Caco-2 (cell line): ENCODE data around the gene CHKA. TPM values are rescaled to one million over a fixed set of nuclear protein-coding genes. Genes with fewer than 3 reads are reported as not detected.

Experiments
- BruUV-seq: library from RNA; stranded (reverse); fragments of 400-500 nt; replicated peaks from 2 replicates; lab custom pipeline; 2021; lab: Mats Ljungman, UMichigan
- CTCF ChIA-PET: fragments of 300-600 bp; sonication (Branson Sonifier 250); formaldehyde crosslinking; loops from one replicate; lab custom pipeline; 2022; ENCODE audit warnings: antibody characterized with exemption; lab: Charles Lee
- POLR2A ChIA-PET: fragments of 300-600 bp; sonication (Branson Sonifier 250); formaldehyde crosslinking; loops from one replicate; lab custom pipeline; 2022; ENCODE audit warnings: antibody characterized with exemption; lab: Charles Lee
- DNase-seq, 2 experiments: peaks; one replicate each; pipeline versions ENCODE4 v3.0.0 to v3.0.0-alpha.2; 2020 to 2022
- H3K27me3 ChIP-seq: replicated peaks from 2 replicates; pipeline ENCODE4 v1.6.0; 2011; ENCODE audit warnings: low read length; ENCODE audit not compliant: control insufficient read depth, insufficient read depth
- H3K36me3 ChIP-seq: 2 replicates; pipeline ENCODE4 v1.5.1; 2011; ENCODE audit warnings: low read length; ENCODE audit not compliant: control insufficient read depth, insufficient read depth
- H3K4me1 ChIP-seq: fragments of 250-450 bp; sonication (Bioruptor Pico); 2 replicates; pipeline ENCODE4 v1.5.1; 2020; ENCODE audit warnings: mild to moderate bottlenecking
- H3K4me3 ChIP-seq: 2 replicates; pipeline ENCODE4 v1.5.1; 2011; ENCODE audit warnings: low read depth, mild to moderate bottlenecking, control low read depth, low read length
- H3K9me3 ChIP-seq: fragments of 250-450 bp; sonication (Bioruptor Pico); 2 replicates; pipeline ENCODE4 v1.5.1; 2020; ENCODE audit warnings: mild to moderate bottlenecking, moderate library complexity
- H3K27ac Mint-ChIP-seq: one replicate; pipeline ENCODE4 v1.8.0; 2022; ENCODE audit warnings: mixed read lengths; ENCODE audit not compliant: unreplicated experiment
- H3K27me3 Mint-ChIP-seq: one replicate; pipeline ENCODE4 v1.8.0; 2022; ENCODE audit warnings: mixed read lengths; ENCODE audit not compliant: insufficient read depth, unreplicated experiment
- H3K36me3 Mint-ChIP-seq: one replicate; pipeline ENCODE4 v1.8.0; 2022; ENCODE audit warnings: mild to moderate bottlenecking, mixed read lengths; ENCODE audit not compliant: insufficient read depth, unreplicated experiment
- H3K4me1 Mint-ChIP-seq: one replicate; pipeline ENCODE4 v1.8.0; 2022; ENCODE audit warnings: low read depth, mixed read lengths; ENCODE audit not compliant: unreplicated experiment
- H3K4me3 Mint-ChIP-seq: one replicate; pipeline ENCODE4 v1.8.0; 2022; ENCODE audit warnings: mild to moderate bottlenecking, moderate library complexity, mixed read lengths; ENCODE audit not compliant: unreplicated experiment
- H3K9me3 Mint-ChIP-seq: one replicate; pipeline ENCODE4 v1.8.0; 2022; ENCODE audit warnings: mixed read lengths; ENCODE audit not compliant: unreplicated experiment
- intact Hi-C: fragments of 100-400 bp; cut with micrococcal nuclease; formaldehyde crosslinking; loops from one replicate; pipeline ENCODE4 v1.10.0; 2022; ENCODE audit not compliant: unreplicated experiment
- total RNA-seq: library from RNA; stranded (reverse); gene quantifications from 2 replicates; pipeline ENCODE4 v1.2.3, GENCODE V29; 2022
- TF ChIP-seq, protein P1 (sequence below), 2 experiments: fragments of 200-600 bp in 1 of 2; IDR thresholded peaks; 1 replicate in 1 of 2; 2 replicates in 1 of 2; pipeline versions ENCODE4 v1.5.1 to v1.8.0; 2011 to 2022; ENCODE audit warnings: antibody characterized with exemption in 1 of 2, control low read depth in 1 of 2, inconsistent platforms in 1 of 2, low read depth in 1 of 2, low read length in 1 of 2, mild to moderate bottlenecking in 1 of 2, moderate library complexity in 1 of 2; ENCODE audit not compliant: insufficient read depth in 1 of 2, severe bottlenecking in 1 of 2, unreplicated experiment in 1 of 2

The CHKA gene
- total RNA-seq, 1 experiment from 2014 or later, result 169 TPM

- peak in 1 of 2 experiments; percentile 51 for DNase-seq
- peaks cover 6% of the 10 kb centered on the region for H3K36me3 Mint-ChIP-seq
- no peaks in the 10 kb centered on the region for H3K9me3 Mint-ChIP-seq
- CTCF ChIA-PET, result interaction anchor here (1.9 kb wide), 1 partner anchor 35 kb away, joined by 7 read pairs; the partner anchor contains the start of gene ALDH3B1
- BruUV-seq, result no TSS peak
- H3K4me3 Mint-ChIP-seq, result no peak overlapping the region
- Histone ChIP-seq H3K9me3 (no peaks in the 10 kb centered on the region), H3K4me3 (no peak overlapping the region), H3K27me3 (no peaks in the 10 kb centered on the region), H3K36me3 (no peaks in the 10 kb centered on the region), H3K4me1 (peaks cover 19% of the 10 kb centered on the region)
- H3K4me1 Mint-ChIP-seq, result peaks cover 8% of the 10 kb centered on the region
- H3K27ac Mint-ChIP-seq, result no peak overlapping the region
- intact Hi-C loops, result no loop called here
- TF ChIP-seq, protein P1, sequence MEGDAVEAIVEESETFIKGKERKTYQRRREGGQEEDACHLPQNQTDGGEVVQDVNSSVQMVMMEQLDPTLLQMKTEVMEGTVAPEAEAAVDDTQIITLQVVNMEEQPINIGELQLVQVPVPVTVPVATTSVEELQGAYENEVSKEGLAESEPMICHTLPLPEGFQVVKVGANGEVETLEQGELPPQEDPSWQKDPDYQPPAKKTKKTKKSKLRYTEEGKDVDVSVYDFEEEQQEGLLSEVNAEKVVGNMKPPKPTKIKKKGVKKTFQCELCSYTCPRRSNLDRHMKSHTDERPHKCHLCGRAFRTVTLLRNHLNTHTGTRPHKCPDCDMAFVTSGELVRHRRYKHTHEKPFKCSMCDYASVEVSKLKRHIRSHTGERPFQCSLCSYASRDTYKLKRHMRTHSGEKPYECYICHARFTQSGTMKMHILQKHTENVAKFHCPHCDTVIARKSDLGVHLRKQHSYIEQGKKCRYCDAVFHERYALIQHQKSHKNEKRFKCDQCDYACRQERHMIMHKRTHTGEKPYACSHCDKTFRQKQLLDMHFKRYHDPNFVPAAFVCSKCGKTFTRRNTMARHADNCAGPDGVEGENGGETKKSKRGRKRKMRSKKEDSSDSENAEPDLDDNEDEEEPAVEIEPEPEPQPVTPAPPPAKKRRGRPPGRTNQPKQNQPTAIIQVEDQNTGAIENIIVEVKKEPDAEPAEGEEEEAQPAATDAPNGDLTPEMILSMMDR (IDR thresholded peaks at IDR 0.05; ENCODE audit: insufficient read depth in 1 of 2, low read depth in 1 of 2, low read length in 1 of 2, severe bottlenecking in 1 of 2, unreplicated experiment in 1 of 2), result no peak
- POLR2A ChIA-PET, result no interaction called here
- no peaks in the 10 kb centered on the region for H3K27me3 Mint-ChIP-seq
Observed at GRCh38 chr11:68044145-68044813, 76.9 kb downstream of the CHKA start.

DNA sequence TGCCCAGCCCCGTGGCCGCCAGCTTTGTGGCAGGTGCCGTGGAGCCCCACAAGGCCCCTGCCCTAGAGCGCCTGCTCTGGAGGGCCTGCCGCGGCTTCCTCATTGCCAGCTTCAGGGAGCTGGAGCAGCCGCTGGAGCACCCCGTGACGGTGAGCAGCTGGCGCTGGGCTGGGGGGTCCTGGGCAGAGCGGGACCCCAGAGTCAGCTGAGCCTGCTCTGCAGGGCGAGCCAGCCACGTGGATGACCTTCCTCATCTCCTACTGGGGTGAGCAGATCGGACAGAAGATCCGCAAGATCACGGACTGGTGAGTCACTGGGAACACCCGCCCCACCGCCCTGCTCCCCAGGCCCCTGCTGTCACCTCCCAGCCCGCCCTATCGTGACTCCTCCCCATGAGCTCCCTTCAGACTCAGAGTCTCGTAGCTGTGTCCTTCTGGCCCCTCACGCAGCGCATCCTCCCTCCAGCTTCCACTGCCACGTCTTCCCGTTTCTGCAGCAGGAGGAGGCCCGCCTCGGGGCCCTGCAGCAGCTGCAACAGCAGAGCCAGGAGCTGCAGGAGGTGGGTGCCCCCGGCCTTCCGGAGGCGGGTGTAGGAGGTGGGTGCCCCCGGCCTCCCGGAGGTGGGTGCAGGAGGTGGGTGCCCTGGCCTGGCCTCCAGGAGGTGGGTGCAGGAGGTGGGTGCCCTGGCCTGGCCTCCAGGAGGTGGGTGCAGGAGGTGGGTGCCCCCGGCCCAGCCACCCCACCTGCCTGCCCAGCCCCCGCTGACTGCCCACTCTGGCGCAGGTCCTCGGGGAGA is 77.6 kb downstream of the CHKA start:
- no peaks in the 10 kb centered on the region for H3K9me3 Mint-ChIP-seq
- ChIA-PET POLR2A (no interaction called here), CTCF (interaction anchor here (1.9 kb wide), 1 partner anchor 34 kb away, joined by 7 read pairs; the partner anchor contains the start of gene ALDH3B1)
- no TSS peak for BruUV-seq
- Histone ChIP-seq H3K9me3 (no peaks in the 10 kb centered on the region), H3K4me1 (peaks cover 26% of the 10 kb centered on the region), H3K4me3 (no peak overlapping the region), H3K36me3 (no peaks in the 10 kb centered on the region), H3K27me3 (no peaks in the 10 kb centered on the region)
- TF ChIP-seq, protein P1 (IDR thresholded peaks at IDR 0.05; ENCODE audit: insufficient read depth in 1 of 2, low read depth in 1 of 2, low read length in 1 of 2, severe bottlenecking in 1 of 2, unreplicated experiment in 1 of 2), result no peak
- H3K27ac Mint-ChIP-seq, result no peak overlapping the region
- H3K4me1 Mint-ChIP-seq, result peaks cover 8% of the 10 kb centered on the region
- intact Hi-C loops, result no loop called here
- peaks cover 6% of the 10 kb centered on the region for H3K36me3 Mint-ChIP-seq
- DNase-seq, result peak; percentile 50 to 71
- H3K4me3 Mint-ChIP-seq, result no peak overlapping the region
- no peaks in the 10 kb centered on the region for H3K27me3 Mint-ChIP-seq

GRCh38 chr11:68043029-68043348 is 78.2 kb downstream of the CHKA start:
- no peak overlapping the region for H3K4me3 Mint-ChIP-seq
- intact Hi-C loops, result no loop called here
- peaks cover 12% of the 10 kb centered on the region for H3K36me3 Mint-ChIP-seq
- POLR2A ChIA-PET, result no interaction called here
- no peaks in the 10 kb centered on the region for H3K9me3 Mint-ChIP-seq
- H3K36me3 ChIP-seq, result no peaks in the 10 kb centered on the region
- DNase-seq, result peak in 1 of 2 experiments; percentile 41
- no peaks in the 10 kb centered on the region for H3K27me3 Mint-ChIP-seq
- BruUV-seq, result no TSS peak
- no peaks in the 10 kb centered on the region for H3K9me3 ChIP-seq
- H3K4me3 ChIP-seq, result no peak overlapping the region
- TF ChIP-seq, protein P1 (IDR thresholded peaks at IDR 0.05; ENCODE audit: insufficient read depth in 1 of 2, low read depth in 1 of 2, low read length in 1 of 2, severe bottlenecking in 1 of 2, unreplicated experiment in 1 of 2), result no peak
- peaks cover 10% of the 10 kb centered on the region for H3K4me1 Mint-ChIP-seq
- no peak overlapping the region for H3K27ac Mint-ChIP-seq
- no peaks in the 10 kb centered on the region for H3K27me3 ChIP-seq
- CTCF ChIA-PET, result interaction anchor here (1.9 kb wide), 1 partner anchor 33 kb away, joined by 7 read pairs; the partner anchor contains the start of gene ALDH3B1
- H3K4me1 ChIP-seq, result peaks cover 32% of the 10 kb centered on the region
